Smooth muscle cell (in vitro differentiated cells): ENCODE measurements around the gene PUSL1. TPM values are rescaled to one million over a fixed set of nuclear protein-coding genes. Genes with fewer than 3 reads are reported as not detected.

Source experiments
- DNase-seq: peaks from one replicate; lab custom pipeline; 2025; ENCODE audit not compliant: unreplicated experiment; lab: John Stamatoyannopoulos, UW
- H2AFZ ChIP-seq: fragments of 200-600 bp; sonication (generic); 2 replicates; pipeline ENCODE4 v1.6.0; 2016; ENCODE audit warnings: antibody characterized with exemption, low read depth, mild to moderate bottlenecking
- H3F3A ChIP-seq: fragments of 200-600 bp; sonication (generic); 2 replicates; pipeline ENCODE4 v1.6.0; 2017; ENCODE audit warnings: antibody characterized with exemption, low read depth
- H3K27ac ChIP-seq: fragments of 200-600 bp; sonication (generic); 2 replicates; pipeline ENCODE4 v1.5.1; 2016; ENCODE audit warnings: low read depth, mild to moderate bottlenecking
- H3K27me3 ChIP-seq: fragments of 200-600 bp; sonication (generic); 2 replicates; pipeline ENCODE4 v1.6.1; 2016; ENCODE audit warnings: low read depth, mild to moderate bottlenecking
- H3K36me3 ChIP-seq: fragments of 200-600 bp; sonication (generic); 2 replicates; pipeline ENCODE4 v1.5.1; 2016; ENCODE audit warnings: low read depth
- H3K4me1 ChIP-seq: fragments of 200-600 bp; sonication (generic); 2 replicates; pipeline ENCODE4 v1.5.1; 2016; ENCODE audit warnings: low read depth
- H3K4me2 ChIP-seq: fragments of 200-600 bp; sonication (generic); 2 replicates; pipeline ENCODE4 v1.6.0; 2016; ENCODE audit warnings: mild to moderate bottlenecking
- H3K4me3 ChIP-seq: fragments of 200-600 bp; sonication (generic); 2 replicates; pipeline ENCODE4 v1.5.1; 2016; ENCODE audit warnings: mild to moderate bottlenecking
- H3K79me2 ChIP-seq: fragments of 200-600 bp; sonication (generic); 2 replicates; pipeline ENCODE4 v1.6.0; 2016; ENCODE audit warnings: low read depth, mild to moderate bottlenecking
- H3K9ac ChIP-seq: fragments of 200-600 bp; sonication (generic); 2 replicates; pipeline ENCODE4 v1.6.0; 2016; ENCODE audit warnings: low read depth
- H3K9me3 ChIP-seq: fragments of 200-600 bp; sonication (generic); replicated peaks from 2 replicates; pipeline ENCODE4 v1.5.1; 2016; ENCODE audit warnings: low read depth
- H4K20me1 ChIP-seq: fragments of 200-600 bp; sonication (generic); 2 replicates; pipeline ENCODE4 v1.6.0; 2016; ENCODE audit warnings: low read depth
- WGBS: methylation state at CpG from one replicate; pipeline ENCODE4 v1.1.7; 2016; ENCODE audit warnings: low lambda C conversion rate; 5-methylcytosine and 5-hydroxymethylcytosine counted together
- polyA plus RNA-seq: library from polyadenylated mRNA; unstranded; fragments of >200 nt; fragmentation: Nextera tagmentation; extraction: Ambion mirVana; gene quantifications from 2 replicates; pipeline ENCODE4 v1.2.1, GENCODE V29; 2016
- total RNA-seq: library from RNA; depleted of rRNA; stranded (reverse); fragments of >200 nt; gene quantifications from 2 replicates; pipeline ENCODE4 v1.2.3, GENCODE V29; 2014
- TF ChIP-seq, protein P1 (sequence below): fragments of 200-600 bp; sonication (generic); IDR thresholded peaks from 2 replicates; pipeline ENCODE4 v1.5.1; 2017; ENCODE audit warnings: borderline replicate concordance, mild to moderate bottlenecking, antibody characterized with exemption; ENCODE audit not compliant: insufficient read depth, poor library complexity, severe bottlenecking

Gene PUSL1
- total and polyA plus RNA-seq, 2 experiments from 2014 or later = 16.7 to 31.4 TPM

DNA sequence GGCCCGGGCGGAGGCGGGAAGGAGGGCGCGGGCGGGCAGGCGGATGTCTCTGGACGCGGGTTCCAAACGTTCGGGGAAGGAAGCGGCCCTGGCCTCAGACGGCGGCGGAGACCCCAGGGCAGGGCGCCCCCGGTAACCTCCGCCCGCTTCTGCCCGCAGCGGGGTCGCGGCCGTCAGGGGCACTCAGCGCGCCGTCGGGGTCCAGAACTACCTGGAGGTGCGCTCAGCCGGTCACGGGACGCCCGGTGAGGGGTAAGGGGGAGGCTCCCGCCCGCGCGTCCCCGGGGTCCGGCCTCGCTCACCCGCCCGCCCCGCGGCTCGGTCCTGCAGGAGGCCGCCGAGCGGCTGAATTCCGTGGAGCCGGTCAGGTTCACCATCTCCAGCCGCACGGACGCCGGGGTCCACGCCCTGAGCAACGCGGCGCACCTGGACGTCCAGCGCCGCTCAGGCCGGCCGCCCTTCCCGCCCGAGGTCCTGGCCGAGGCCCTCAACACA, 406 bp downstream of the PUSL1 start:
- peak overlapping the region; percentile 63 for H3K27ac ChIP-seq
- no peaks in the 10 kb centered on the region for H3K36me3 ChIP-seq
- peaks cover 4% of the 10 kb centered on the region for H3F3A ChIP-seq
- no peaks in the 10 kb centered on the region for H3K27me3 ChIP-seq
- WGBS = 2% methylated on average over 48 of the region's 66 CpGs
- DNase-seq = no peak
- no peak overlapping the region for H2AFZ ChIP-seq
- peaks cover 36% of the 10 kb centered on the region for H3K4me1 ChIP-seq
- peaks cover 74% of the 10 kb centered on the region for H4K20me1 ChIP-seq
- H3K4me2 ChIP-seq = peak overlapping the region; percentile 99
- TF ChIP-seq, protein P1, sequence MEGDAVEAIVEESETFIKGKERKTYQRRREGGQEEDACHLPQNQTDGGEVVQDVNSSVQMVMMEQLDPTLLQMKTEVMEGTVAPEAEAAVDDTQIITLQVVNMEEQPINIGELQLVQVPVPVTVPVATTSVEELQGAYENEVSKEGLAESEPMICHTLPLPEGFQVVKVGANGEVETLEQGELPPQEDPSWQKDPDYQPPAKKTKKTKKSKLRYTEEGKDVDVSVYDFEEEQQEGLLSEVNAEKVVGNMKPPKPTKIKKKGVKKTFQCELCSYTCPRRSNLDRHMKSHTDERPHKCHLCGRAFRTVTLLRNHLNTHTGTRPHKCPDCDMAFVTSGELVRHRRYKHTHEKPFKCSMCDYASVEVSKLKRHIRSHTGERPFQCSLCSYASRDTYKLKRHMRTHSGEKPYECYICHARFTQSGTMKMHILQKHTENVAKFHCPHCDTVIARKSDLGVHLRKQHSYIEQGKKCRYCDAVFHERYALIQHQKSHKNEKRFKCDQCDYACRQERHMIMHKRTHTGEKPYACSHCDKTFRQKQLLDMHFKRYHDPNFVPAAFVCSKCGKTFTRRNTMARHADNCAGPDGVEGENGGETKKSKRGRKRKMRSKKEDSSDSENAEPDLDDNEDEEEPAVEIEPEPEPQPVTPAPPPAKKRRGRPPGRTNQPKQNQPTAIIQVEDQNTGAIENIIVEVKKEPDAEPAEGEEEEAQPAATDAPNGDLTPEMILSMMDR = no peak
- H3K9me3 ChIP-seq = no peaks in the 10 kb centered on the region
- peaks cover 34% of the 10 kb centered on the region for H3K79me2 ChIP-seq
- peak overlapping the region; percentile 85 for H3K9ac ChIP-seq
- peak overlapping the region; percentile 86 for H3K4me3 ChIP-seq

DNA sequence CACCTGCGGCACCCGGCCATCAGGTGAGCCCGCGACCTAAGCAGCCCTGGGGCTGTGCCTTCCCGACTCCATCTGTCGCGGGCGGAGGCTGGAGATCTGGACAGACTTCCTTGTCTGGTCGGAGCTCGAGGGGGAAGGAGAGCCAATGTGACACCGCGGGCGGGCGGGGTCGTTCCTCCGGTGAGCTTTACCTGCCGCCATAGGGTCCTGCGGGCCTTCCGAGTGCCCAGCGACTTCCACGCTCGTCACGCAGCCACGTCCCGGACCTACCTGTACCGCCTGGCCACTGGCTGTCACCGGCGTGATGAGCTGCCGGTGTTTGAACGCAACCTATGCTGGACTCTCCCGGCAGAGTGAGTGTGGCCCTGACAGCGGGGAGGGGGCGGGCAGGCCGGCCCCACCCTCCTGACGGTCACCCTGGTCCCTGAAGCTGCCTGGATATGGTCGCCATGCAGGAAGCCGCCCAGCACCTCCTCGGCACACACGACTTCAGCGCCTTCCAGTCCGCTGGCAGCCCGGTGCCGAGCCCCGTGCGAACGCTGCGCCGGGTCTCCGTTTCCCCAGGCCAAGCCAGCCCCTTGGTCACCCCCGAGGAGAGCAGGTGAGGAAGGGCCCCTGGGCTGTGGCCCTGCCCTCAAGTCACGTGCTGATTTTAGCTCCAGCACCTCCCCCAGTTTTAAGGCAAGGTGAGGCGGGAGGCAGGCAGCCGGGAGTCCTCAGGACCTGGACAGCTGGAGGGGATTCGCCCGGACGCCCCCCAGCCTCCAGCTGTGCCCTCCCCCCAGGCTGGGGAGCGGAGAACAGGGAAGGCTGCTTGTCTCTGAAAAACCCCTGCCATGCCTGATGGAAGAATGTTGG, 1.1 kb downstream of the PUSL1 start:
- WGBS = 30% methylated on average over 50 of the region's 57 CpGs
- Histone ChIP-seq H3K9ac (peak overlapping the region; percentile 85), H3K27me3 (no peaks in the 10 kb centered on the region), H3F3A (peaks cover 4% of the 10 kb centered on the region), H2AFZ (no peak overlapping the region), H3K9me3 (no peaks in the 10 kb centered on the region), H3K27ac (peak overlapping the region; percentile 63), H3K4me1 (peaks cover 34% of the 10 kb centered on the region), H4K20me1 (peaks cover 74% of the 10 kb centered on the region), H3K36me3 (no peaks in the 10 kb centered on the region), H3K4me3 (peak overlapping the region; percentile 86), H3K79me2 (peaks cover 32% of the 10 kb centered on the region), H3K4me2 (peak overlapping the region; percentile 99)
- TF ChIP-seq, protein P1 = no peak
- no peak for DNase-seq

DNA sequence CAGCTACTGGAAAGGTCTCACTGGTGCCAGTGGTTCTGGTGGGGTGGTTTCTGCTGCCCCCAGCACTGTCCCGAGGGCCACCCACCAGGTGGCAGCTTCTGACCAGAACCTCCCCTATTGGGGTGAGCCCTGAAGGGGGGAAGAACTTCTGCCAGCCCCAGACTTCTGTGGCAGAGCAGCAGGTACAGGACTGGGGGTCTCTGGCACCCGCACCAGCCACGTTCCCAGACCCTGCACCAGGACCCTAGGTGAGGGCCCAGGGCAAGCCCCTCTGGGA, 1.6 kb downstream of the PUSL1 start:
- Histone ChIP-seq H3F3A (peaks cover 4% of the 10 kb centered on the region), H3K9ac (no peak overlapping the region), H3K9me3 (no peaks in the 10 kb centered on the region), H3K27ac (peak overlapping the region; percentile 63), H2AFZ (no peak overlapping the region), H4K20me1 (peaks cover 72% of the 10 kb centered on the region), H3K4me2 (peak overlapping the region; percentile 99), H3K4me1 (peaks cover 30% of the 10 kb centered on the region), H3K27me3 (no peaks in the 10 kb centered on the region), H3K36me3 (no peaks in the 10 kb centered on the region), H3K4me3 (no peak overlapping the region), H3K79me2 (peaks cover 30% of the 10 kb centered on the region)
- TF ChIP-seq, protein P1 = no peak
- WGBS = 86% methylated on average over 3 of the region's 3 CpGs
- no peak for DNase-seq
